ENCODE data around the gene PAQR3. TPM values are rescaled to one million over a fixed set of nuclear protein-coding genes. Genes with fewer than 3 reads are reported as not detected.
A peak's percentile ranks its signal among the peaks of the same experiment; 100 is the strongest.

Gene PAQR3
- total RNA-seq, 3 donors from 2014 or later = 11.3 to 15.8 (median 14.9) TPM

GRCh38 chr4:78907638-78908037 lies 31.6 kb downstream of the PAQR3 start:
- intact Hi-C loops (cut with DNase I, micrococcal nuclease) = no loop called here
- ATAC-seq (no peak), DNase-seq (no peak)
- Histone ChIP-seq H3K36me3 (ENCODE audit: low read depth) (no peaks in the 10 kb centered on the region), H3K4me1 (ENCODE audit: low read depth) (no peaks in the 10 kb centered on the region), H3K4me3 (no peak overlapping the region), H3K9me3 (no peaks in the 10 kb centered on the region)
- TF ChIP-seq CTCF (IDR thresholded peaks at IDR 0.05) = no peak

- ATAC-seq (no peak), DNase-seq (no peak)
- Histone ChIP-seq H3K4me1 (ENCODE audit: low read depth) (peaks cover 4% of the 10 kb centered on the region), H3K36me3 (ENCODE audit: low read depth) (no peaks in the 10 kb centered on the region), H3K9me3 (no peaks in the 10 kb centered on the region), H3K4me3 (no peak overlapping the region)
- no peak for TF ChIP-seq CTCF (IDR thresholded peaks at IDR 0.05)
- intact Hi-C loops (cut with DNase I, micrococcal nuclease) = no loop called here
Measured at GRCh38 chr4:78904143-78904542, 35.1 kb downstream of the PAQR3 start.

- DNase-seq (peak in 1 of 3 donors; percentile 40), ATAC-seq (peak; percentile 81)
- H3K36me3 ChIP-seq (ENCODE audit: low read depth) = no peaks in the 10 kb centered on the region
- peaks cover 4% of the 10 kb centered on the region for H3K4me1 ChIP-seq (ENCODE audit: low read depth)
- no peak for TF ChIP-seq CTCF (IDR thresholded peaks at IDR 0.05)
- no peak overlapping the region for H3K4me3 ChIP-seq
- intact Hi-C loops (cut with DNase I, micrococcal nuclease) = no loop called here
- no peaks in the 10 kb centered on the region for H3K9me3 ChIP-seq
Measured at GRCh38 chr4:78902298-78902697, 36.9 kb downstream of the PAQR3 start.

GRCh38 chr4:78901882-78902281 lies 37.4 kb downstream of the PAQR3 start:
- ATAC-seq (no peak), DNase-seq (no peak)
- H3K4me1 ChIP-seq (ENCODE audit: low read depth) = peaks cover 4% of the 10 kb centered on the region
- H3K36me3 ChIP-seq (ENCODE audit: low read depth) = no peaks in the 10 kb centered on the region
- no peak overlapping the region for H3K4me3 ChIP-seq
- intact Hi-C loops (cut with DNase I, micrococcal nuclease) = no loop called here
- TF ChIP-seq CTCF (IDR thresholded peaks at IDR 0.05) = no peak
- H3K9me3 ChIP-seq = no peaks in the 10 kb centered on the region

- TF ChIP-seq CTCF (IDR thresholded peaks at IDR 0.05) = no peak
- Histone ChIP-seq H3K9me3 (no peaks in the 10 kb centered on the region), H3K4me1 (ENCODE audit: low read depth) (peaks cover 4% of the 10 kb centered on the region), H3K4me3 (no peak overlapping the region), H3K36me3 (ENCODE audit: low read depth) (no peaks in the 10 kb centered on the region)
- ATAC-seq = no peak
- no peak for DNase-seq
- intact Hi-C loops (cut with DNase I, micrococcal nuclease) = no loop called here
Measured at GRCh38 chr4:78899302-78899701, 39.9 kb downstream of the PAQR3 start.

- DNase-seq = no peak
- Histone ChIP-seq H3K4me3 (no peak overlapping the region), H3K9me3 (no peaks in the 10 kb centered on the region), H3K36me3 (ENCODE audit: low read depth) (no peaks in the 10 kb centered on the region), H3K4me1 (ENCODE audit: low read depth) (no peaks in the 10 kb centered on the region)
- TF ChIP-seq CTCF (IDR thresholded peaks at IDR 0.05) = no peak
- ATAC-seq = no peak
- intact Hi-C loops (cut with DNase I, micrococcal nuclease) = no loop called here
Measured at GRCh38 chr4:78889955-78890354, 49.3 kb downstream of the PAQR3 start.
